Retinal pigment epithelial cell (primary cell): ENCODE measurements around the gene HTR1D.
"Not testable (repeated sequence)": the region's sequence is repeated elsewhere in the genome, so short reads cannot be mapped to it uniquely, and the experiment has no call there.

ENCODE experiments used
- DNase-seq: peaks from one replicate; pipeline ENCODE4 v3.0.0-alpha.2; 2010; ENCODE audit warnings: low read depth
- H3K4me3 ChIP-seq: 2 replicates; pipeline ENCODE4 v1.5.1; 2011; ENCODE audit warnings: mild to moderate bottlenecking, low read length, control low read depth, moderate library complexity
- TF ChIP-seq, protein P1 (sequence below): conservative IDR thresholded peaks from 2 replicates; pipeline ENCODE4 v1.5.1; 2011; ENCODE audit warnings: low read depth, low read length, control low read depth, inconsistent platforms

HTR1D gene

DNA sequence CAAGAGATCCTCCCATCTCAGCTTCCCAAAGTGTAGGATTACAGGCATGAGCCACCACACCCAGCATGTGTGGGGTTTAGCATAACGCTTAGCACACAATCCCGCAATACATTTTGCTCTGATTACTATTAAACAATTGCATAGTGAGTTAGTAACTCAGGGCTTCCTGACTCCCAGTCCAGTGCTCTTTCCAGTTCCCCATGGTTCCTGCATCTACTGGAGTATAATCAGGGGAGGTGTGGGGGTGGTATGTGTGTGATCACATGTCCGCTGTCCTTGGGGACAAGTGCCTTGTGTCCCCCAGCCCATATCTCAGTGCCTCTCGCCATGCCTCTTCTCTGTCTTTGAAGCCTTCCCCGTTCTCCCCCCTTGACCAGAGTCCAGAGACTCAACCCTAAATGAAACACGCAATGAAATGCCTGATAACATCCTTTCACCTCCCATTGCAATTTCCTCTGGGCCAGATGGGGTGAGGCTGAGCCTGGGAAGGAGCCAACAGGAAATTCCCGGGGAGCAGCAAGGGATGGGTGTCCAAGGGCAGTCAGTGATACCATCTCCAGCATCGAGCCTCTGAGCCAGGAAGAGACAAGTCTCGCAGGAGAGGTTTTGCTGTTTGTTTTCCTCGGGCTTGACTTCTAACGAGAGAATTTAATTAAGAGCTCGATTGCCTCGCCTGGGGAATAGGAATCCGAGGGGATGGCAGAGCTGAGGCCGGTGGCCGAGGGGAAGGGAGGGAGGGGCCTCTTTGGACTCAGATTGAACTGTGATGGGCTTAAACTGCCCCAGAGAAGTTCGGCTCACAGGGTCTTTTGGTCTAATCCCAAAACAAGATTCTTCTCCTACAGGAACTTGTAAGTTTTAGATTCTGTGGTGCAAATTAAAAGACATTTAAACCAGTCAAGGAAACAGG is 7.7 kb upstream of the HTR1D start:
- H3K4me3 ChIP-seq, result peak overlapping the region; percentile 13
- DNase-seq, result no peak
- TF ChIP-seq, protein P1, sequence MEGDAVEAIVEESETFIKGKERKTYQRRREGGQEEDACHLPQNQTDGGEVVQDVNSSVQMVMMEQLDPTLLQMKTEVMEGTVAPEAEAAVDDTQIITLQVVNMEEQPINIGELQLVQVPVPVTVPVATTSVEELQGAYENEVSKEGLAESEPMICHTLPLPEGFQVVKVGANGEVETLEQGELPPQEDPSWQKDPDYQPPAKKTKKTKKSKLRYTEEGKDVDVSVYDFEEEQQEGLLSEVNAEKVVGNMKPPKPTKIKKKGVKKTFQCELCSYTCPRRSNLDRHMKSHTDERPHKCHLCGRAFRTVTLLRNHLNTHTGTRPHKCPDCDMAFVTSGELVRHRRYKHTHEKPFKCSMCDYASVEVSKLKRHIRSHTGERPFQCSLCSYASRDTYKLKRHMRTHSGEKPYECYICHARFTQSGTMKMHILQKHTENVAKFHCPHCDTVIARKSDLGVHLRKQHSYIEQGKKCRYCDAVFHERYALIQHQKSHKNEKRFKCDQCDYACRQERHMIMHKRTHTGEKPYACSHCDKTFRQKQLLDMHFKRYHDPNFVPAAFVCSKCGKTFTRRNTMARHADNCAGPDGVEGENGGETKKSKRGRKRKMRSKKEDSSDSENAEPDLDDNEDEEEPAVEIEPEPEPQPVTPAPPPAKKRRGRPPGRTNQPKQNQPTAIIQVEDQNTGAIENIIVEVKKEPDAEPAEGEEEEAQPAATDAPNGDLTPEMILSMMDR, result no peak

DNA sequence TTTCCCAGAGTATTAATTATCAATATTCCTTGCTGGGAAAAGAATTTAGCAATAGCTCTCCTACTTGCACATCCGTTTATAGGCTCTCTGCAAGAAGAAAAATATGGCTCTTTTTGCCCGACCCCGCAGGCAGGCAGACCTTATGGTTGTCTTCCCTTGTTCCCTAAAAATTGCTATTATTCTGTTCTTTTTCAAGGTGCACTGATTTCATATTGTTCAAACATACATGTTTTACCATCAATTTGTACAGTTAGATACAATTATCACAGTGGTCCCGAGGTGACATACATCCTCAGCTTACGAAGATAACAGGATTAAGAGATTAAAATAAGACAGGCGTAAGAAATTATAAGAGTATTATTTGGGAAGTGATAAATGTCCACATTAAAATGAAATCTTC is 6.7 kb upstream of the HTR1D start:
- DNase-seq, H3K4me3 ChIP-seq: not testable (repeated sequence)

DNA sequence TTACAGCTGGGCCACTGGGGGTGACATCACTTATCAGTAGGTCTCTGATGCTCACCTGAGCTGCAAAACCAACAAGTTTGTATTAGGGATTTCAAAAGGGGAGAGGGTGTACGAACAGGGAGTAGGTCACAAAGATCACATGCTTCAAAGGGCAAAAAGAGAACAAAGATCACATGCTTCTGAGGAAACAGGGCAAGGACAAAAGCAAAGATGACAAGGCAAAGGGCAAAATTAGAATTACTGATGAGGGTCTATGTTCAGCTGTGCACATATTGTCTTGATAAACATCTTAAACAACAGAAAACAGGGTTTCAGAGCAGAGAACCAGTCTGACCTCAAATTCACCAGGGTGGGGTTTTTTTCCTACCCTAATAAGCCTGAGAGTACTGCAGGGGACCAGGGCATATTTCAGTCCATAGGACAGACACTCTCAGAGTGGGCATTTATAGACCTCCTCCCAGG is 6.2 kb upstream of the HTR1D start:
- DNase-seq, H3K4me3 ChIP-seq: not testable (repeated sequence)

DNA sequence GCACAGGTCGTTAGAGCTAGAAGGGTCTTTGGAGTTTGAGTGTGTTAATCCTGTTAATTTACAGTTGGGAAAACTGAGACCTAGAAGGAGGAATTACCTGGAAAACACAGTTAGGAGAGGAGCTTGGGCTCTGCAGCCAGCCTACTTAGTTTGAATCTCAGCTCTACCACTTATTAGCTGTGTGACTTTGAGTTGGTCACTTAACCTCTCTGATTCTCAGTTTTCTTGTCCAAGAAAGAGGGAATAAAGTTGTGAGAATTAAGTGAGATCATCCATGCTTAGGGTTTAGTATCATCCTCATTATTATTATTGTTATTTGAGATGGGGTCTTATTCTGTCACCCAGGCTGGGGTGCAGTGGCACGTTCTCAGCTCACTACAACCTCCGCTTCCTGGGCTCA is 5.4 kb upstream of the HTR1D start:
- no peak for DNase-seq
- no peak overlapping the region for H3K4me3 ChIP-seq
- TF ChIP-seq, protein P1, result no peak

DNA sequence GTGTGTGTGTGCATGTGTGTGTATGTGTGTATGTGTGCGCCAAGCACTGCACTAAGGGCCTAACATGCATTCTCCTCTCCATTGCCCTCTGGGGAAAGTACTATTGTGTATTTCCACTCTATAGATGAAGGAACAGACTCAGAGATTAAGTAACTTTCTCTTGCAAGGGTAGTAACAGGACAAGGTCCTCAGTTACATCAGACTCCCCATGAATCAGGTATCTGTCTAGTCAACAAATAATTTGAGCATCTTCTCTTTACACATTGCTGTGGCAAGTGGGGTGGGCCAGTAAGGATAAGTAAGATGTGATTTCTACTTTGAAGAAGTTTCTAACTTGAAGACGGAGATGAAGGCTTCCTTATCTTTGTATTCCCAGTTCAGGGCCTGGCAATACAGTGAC is 5.0 kb upstream of the HTR1D start:
- TF ChIP-seq, protein P1, result no peak
- no peak for DNase-seq
- H3K4me3 ChIP-seq, result no peak overlapping the region

DNA sequence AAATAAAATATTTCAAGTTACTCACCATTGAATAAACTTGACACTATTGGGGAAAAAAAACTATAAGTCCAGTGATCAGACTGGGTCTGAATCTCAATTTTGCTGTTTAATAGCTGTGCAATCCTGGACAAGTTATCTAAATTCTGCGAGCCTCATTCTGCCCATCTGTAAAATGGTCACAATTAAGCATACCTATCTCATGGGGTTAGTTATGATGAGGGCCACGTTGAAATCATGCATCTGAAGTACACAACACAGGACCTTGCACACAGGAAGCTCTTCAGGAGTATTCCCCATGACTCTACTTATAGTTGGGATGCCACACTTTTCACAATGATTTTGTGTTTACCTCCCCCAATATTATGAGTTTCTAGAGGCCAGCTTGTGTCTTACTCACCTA is 3.8 kb upstream of the HTR1D start:
- H3K4me3 ChIP-seq, result no peak overlapping the region
- TF ChIP-seq, protein P1, result no peak

DNA sequence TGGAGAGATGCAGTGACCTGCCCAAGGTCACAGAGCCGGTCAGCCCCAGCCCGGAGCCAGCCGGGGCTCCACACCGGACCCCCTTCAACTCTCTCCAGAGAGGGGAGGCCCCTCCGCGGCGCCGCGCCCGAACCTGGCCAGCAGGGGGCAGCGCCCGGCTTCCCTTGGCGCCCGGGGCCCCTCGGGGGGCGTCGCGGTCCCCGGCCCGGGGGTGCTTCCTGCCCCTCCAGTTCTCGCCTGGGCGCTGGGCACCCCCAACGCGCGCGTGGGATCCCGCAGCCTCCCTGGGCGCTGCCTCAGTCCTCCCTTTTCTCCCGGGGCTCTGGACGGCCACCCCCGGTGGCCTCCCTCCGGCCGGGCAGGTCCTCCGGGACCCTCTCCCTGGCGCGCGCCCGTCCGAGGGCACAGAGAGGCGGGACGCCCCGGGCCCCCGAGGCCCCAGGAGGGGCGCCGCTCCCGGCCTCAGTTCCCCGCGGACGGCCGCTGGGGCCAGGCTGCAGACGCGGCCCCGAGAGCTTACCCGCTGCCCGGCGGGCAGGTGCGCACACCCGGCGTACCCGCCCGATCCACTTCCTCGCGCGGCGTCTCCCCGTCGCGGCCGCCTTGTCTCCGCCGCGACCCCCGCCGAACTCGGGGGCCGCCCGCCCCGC is 406 bp downstream of the HTR1D start:
- peak overlapping the region; percentile 42 for H3K4me3 ChIP-seq
- no peak for DNase-seq
- TF ChIP-seq, protein P1, result peak; percentile 55

More for the DNA sequence above, 3.8 kb upstream of the HTR1D start:
- no peak for DNase-seq

DNA sequence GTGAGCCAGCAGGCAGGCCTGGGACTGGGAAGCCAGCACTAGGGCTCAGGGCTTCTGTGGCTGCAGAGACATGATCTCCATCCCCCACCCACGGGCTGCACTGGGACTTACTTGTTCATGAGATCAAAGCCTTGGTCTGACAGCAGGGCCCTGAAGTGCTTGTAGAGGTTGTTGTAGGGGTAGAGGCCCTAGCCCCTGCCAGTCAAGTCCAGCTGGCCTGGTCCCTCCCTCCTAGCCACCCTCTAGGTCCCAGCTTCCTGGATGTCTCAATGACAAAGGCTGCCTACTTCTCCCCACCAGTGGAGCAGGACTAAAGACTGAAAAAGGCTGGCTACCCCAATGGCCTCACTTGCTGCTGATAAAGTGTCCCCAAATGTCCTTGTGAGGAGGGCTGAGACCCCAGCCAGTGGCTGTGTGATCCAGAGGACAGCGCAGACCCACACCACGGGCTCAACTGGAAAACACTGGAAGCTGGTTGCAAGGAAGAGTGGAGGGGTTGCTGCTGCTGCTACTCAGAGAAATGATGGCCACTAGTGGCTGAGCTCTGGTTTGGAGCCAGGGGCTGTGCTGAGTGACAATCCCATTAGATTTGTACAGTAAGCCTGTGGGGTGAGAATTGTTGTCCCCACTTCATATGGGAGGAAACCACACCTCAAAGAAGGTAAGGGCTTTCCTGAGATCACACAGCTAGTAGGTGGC is 1.4 kb downstream of the HTR1D start:
- DNase-seq, result no peak
- TF ChIP-seq, protein P1, result peak; percentile 6
- H3K4me3 ChIP-seq, result no peak overlapping the region
